Subcutaneous abdominal adipose tissue (tissue), 5 donors: ENCODE measurements around the gene TMEM11.
"Not testable (repeated sequence)": the region's sequence is repeated elsewhere in the genome, so short reads cannot be mapped to it uniquely, and the experiment has no call there.

ENCODE experiments used
- H3K27ac ChIP-seq: one replicate; pipeline ENCODE4 v1.7.0; 2013; ENCODE audit warnings: low read depth, mild to moderate bottlenecking, inconsistent platforms, low read length, moderate library complexity
- H3K27me3 ChIP-seq, 5 donors: one replicate each; pipeline ENCODE4 v1.7.0; 2013; ENCODE audit warnings: low read length in 5 of 5, inconsistent platforms in 1 of 5; ENCODE audit not compliant: control insufficient read depth in 5 of 5, insufficient read depth in 4 of 5
- H3K36me3 ChIP-seq, 5 donors: one replicate each; pipeline ENCODE4 v1.7.0; 2013; ENCODE audit warnings: low read length in 5 of 5; ENCODE audit not compliant: control insufficient read depth in 5 of 5, insufficient read depth in 5 of 5
- H3K4me1 ChIP-seq, 5 donors: one replicate each; pipeline ENCODE4 v1.7.0; 2013; ENCODE audit warnings: low read length in 5 of 5, mild to moderate bottlenecking in 3 of 5, moderate library complexity in 1 of 5; ENCODE audit not compliant: control insufficient read depth in 5 of 5, insufficient read depth in 5 of 5
- H3K4me3 ChIP-seq, 5 donors: one replicate each; pipeline ENCODE4 v1.7.0; 2013; ENCODE audit warnings: low read length in 5 of 5, low read depth in 1 of 5
- H3K9ac ChIP-seq, 5 donors: one replicate each; pipeline ENCODE4 v1.7.0; 2013; ENCODE audit warnings: low read length in 5 of 5, mild to moderate bottlenecking in 4 of 5, moderate library complexity in 3 of 5
- H3K9me3 ChIP-seq, 5 donors: one replicate each; pipeline ENCODE4 v1.7.0; 2013; ENCODE audit warnings: low read length in 5 of 5; ENCODE audit not compliant: control insufficient read depth in 5 of 5
- donor health status: healthy.
- donor health status: healthy.
- donor health status: healthy.
- donor health status: healthy.
- donor health status: healthy.

The TMEM11 gene

GRCh38 chr17:21200590-21201297, 13.2 kb downstream of the TMEM11 start:
- Histone ChIP-seq H3K4me3 (no peak overlapping the region), H3K4me1 (peaks cover 14 to 75% (median 66%) of the 10 kb centered on the region in 5 donors), H3K9ac (no peak overlapping the region), H3K27ac (peak overlapping the region; percentile 65), H3K27me3 (no peaks in the 10 kb centered on the region), H3K9me3 (no peaks in the 10 kb centered on the region), H3K36me3 (peaks cover 0 to 46% (median 32%) of the 10 kb centered on the region in 5 donors)

GRCh38 chr17:21199856-21200255, 14.1 kb downstream of the TMEM11 start:
- Histone ChIP-seq H3K36me3 (peaks cover 0 to 48% (median 30%) of the 10 kb centered on the region in 5 donors), H3K27me3 (no peaks in the 10 kb centered on the region), H3K4me3 (no peak overlapping the region), H3K27ac (no peak overlapping the region), H3K4me1 (peaks cover 10 to 72% (median 65%) of the 10 kb centered on the region in 5 donors), H3K9ac (no peak overlapping the region), H3K9me3 (no peaks in the 10 kb centered on the region)

- H3K4me1 ChIP-seq = peaks cover 6 to 72% (median 65%) of the 10 kb centered on the region in 5 donors
- H3K27me3 ChIP-seq = no peaks in the 10 kb centered on the region
- no peak overlapping the region for H3K9ac ChIP-seq
- peak overlapping the region; percentile 62 for H3K27ac ChIP-seq
- peaks cover 0 to 48% (median 30%) of the 10 kb centered on the region in 5 donors for H3K36me3 ChIP-seq
- no peak overlapping the region for H3K4me3 ChIP-seq
- no peaks in the 10 kb centered on the region for H3K9me3 ChIP-seq
These were observed 14.7 kb downstream of the TMEM11 start for GRCh38 chr17:21199311-21199710.

- Histone ChIP-seq H3K9ac (peak overlapping the region in 1 of 5 donors; percentile 38), H3K27me3 (no peaks in the 10 kb centered on the region), H3K36me3 (peaks cover 0 to 51% (median 30%) of the 10 kb centered on the region in 5 donors), H3K27ac (peak overlapping the region; percentile 62), H3K4me1 (peaks cover 5 to 72% (median 64%) of the 10 kb centered on the region in 5 donors), H3K9me3 (no peaks in the 10 kb centered on the region), H3K4me3 (no peak overlapping the region)
These were observed 15.6 kb downstream of the TMEM11 start for GRCh38 chr17:21198411-21198810.

- no peaks in the 10 kb centered on the region for H3K9me3 ChIP-seq
- no peaks in the 10 kb centered on the region for H3K27me3 ChIP-seq
- H3K27ac ChIP-seq = no peak overlapping the region
- H3K4me1 ChIP-seq = peaks cover 3 to 57% (median 48%) of the 10 kb centered on the region in 5 donors
- peaks cover 0 to 49% (median 29%) of the 10 kb centered on the region in 5 donors for H3K36me3 ChIP-seq
- no peak overlapping the region for H3K9ac ChIP-seq
- H3K4me3 ChIP-seq = no peak overlapping the region
These were observed 17.8 kb downstream of the TMEM11 start for GRCh38 chr17:21196126-21196525.

GRCh38 chr17:21194703-21195102, 19.3 kb downstream of the TMEM11 start:
- H3K27ac ChIP-seq = peak overlapping the region; percentile 57
- H3K36me3 ChIP-seq = peaks cover 0 to 51% (median 25%) of the 10 kb centered on the region in 5 donors
- H3K27me3 ChIP-seq = no peaks in the 10 kb centered on the region
- H3K9me3 ChIP-seq = no peaks in the 10 kb centered on the region
- H3K4me1 ChIP-seq = peaks cover 2 to 47% (median 42%) of the 10 kb centered on the region in 5 donors
- no peak overlapping the region for H3K4me3 ChIP-seq
- H3K9ac ChIP-seq = peak overlapping the region in 1 of 5 donors; percentile 2

- Histone ChIP-seq H3K27me3 (no peaks in the 10 kb centered on the region), H3K27ac (peak overlapping the region; percentile 57), H3K4me3 (no peak overlapping the region), H3K4me1 (peaks cover 0 to 46% (median 42%) of the 10 kb centered on the region in 5 donors), H3K36me3 (peaks cover 0 to 53% (median 26%) of the 10 kb centered on the region in 5 donors), H3K9me3 (no peaks in the 10 kb centered on the region), H3K9ac (peak overlapping the region in 1 of 5 donors; percentile 2)
These were observed 19.7 kb downstream of the TMEM11 start for GRCh38 chr17:21194226-21194625.

GRCh38 chr17:21193031-21193430, 20.9 kb downstream of the TMEM11 start:
- Histone ChIP-seq H3K27me3 (no peaks in the 10 kb centered on the region), H3K9me3 (no peaks in the 10 kb centered on the region), H3K27ac (no peak overlapping the region), H3K4me3 (no peak overlapping the region), H3K4me1 (peaks cover 0 to 38% (median 33%) of the 10 kb centered on the region in 5 donors), H3K9ac (no peak overlapping the region), H3K36me3 (peaks cover 0 to 56% (median 23%) of the 10 kb centered on the region in 5 donors)

GRCh38 chr17:21192414-21192813, 21.5 kb downstream of the TMEM11 start:
- H3K27ac ChIP-seq, H3K9me3 ChIP-seq, H3K4me3 ChIP-seq, H3K9ac ChIP-seq, H3K27me3 ChIP-seq: not testable (repeated sequence)
- H3K4me1 ChIP-seq = peaks cover 0 to 33% (median 32%) of the 10 kb centered on the region in 5 donors
- peaks cover 0 to 50% (median 17%) of the 10 kb centered on the region in 5 donors for H3K36me3 ChIP-seq

- Histone ChIP-seq H3K4me1 (peaks cover 0 to 33% (median 32%) of the 10 kb centered on the region in 5 donors), H3K27me3 (no peaks in the 10 kb centered on the region), H3K4me3 (no peak overlapping the region), H3K27ac (no peak overlapping the region), H3K36me3 (peaks cover 0 to 43% (median 12%) of the 10 kb centered on the region in 5 donors), H3K9me3 (no peaks in the 10 kb centered on the region), H3K9ac (peak overlapping the region in 2 of 5 donors; percentile 16 to 33)
These were observed 22.3 kb downstream of the TMEM11 start for GRCh38 chr17:21191698-21192097.
